Globus pallidus (tissue), 1 donor: ENCODE measurements around the gene SENP1.
"Not testable (repeated sequence)": the region's sequence is repeated elsewhere in the genome, so short reads cannot be mapped to it uniquely, and the experiment has no call there.

Experiments used
- DNase-seq: peaks from one replicate; pipeline ENCODE4 v3.0.0-alpha.2; 2015; ENCODE audit warnings: low spot score

The SENP1 gene

GRCh38 chr12:48105867-48106680 lies at the start of gene SENP1:
SENP1 (minus strand) TSS chr12:48106079; CDS start chr12:48101472, 4,607 bp downstream.
- peak; percentile 88 for DNase-seq

GRCh38 chr12:48151103-48151771 lies 45.4 kb upstream of the SENP1 start:
- DNase-seq: no peak

GRCh38 chr12:48145981-48146380 lies 40.1 kb upstream of the SENP1 start:
- no peak for DNase-seq

GRCh38 chr12:48143898-48144297 lies 38.0 kb upstream of the SENP1 start:
- no peak for DNase-seq

- no peak for DNase-seq
Measured at GRCh38 chr12:48142818-48143674, 37.2 kb upstream of the SENP1 start.

GRCh38 chr12:48135027-48135426 lies 29.1 kb upstream of the SENP1 start:
- DNase-seq: no peak

GRCh38 chr12:48132826-48133225 lies 26.9 kb upstream of the SENP1 start:
- no peak for DNase-seq

- no peak for DNase-seq
Measured at GRCh38 chr12:48131517-48131916, 25.6 kb upstream of the SENP1 start.

- DNase-seq: no peak
Measured at GRCh38 chr12:48129376-48129775, 23.5 kb upstream of the SENP1 start.

- no peak for DNase-seq
Measured at GRCh38 chr12:48128800-48129199, 22.9 kb upstream of the SENP1 start.

- DNase-seq: no peak
Measured at GRCh38 chr12:48126953-48127630, 21.2 kb upstream of the SENP1 start.

GRCh38 chr12:48125985-48126384 lies 20.1 kb upstream of the SENP1 start:
- DNase-seq: no peak

GRCh38 chr12:48125542-48125941 lies 19.7 kb upstream of the SENP1 start:
- not testable (repeated sequence) for DNase-seq

- no peak for DNase-seq
Measured at GRCh38 chr12:48123169-48123568, 17.3 kb upstream of the SENP1 start.

GRCh38 chr12:48122065-48122834 lies 16.4 kb upstream of the SENP1 start:
- DNase-seq: no peak

GRCh38 chr12:48121522-48121921 lies 15.6 kb upstream of the SENP1 start:
- no peak for DNase-seq

- no peak for DNase-seq
Measured at GRCh38 chr12:48119834-48120195, 13.9 kb upstream of the SENP1 start.

GRCh38 chr12:48119078-48119833 lies 13.4 kb upstream of the SENP1 start, which contains the start of gene PFKM:
PFKM (plus strand) TSS chr12:48119364; CDS start chr12:48122775, 3,411 bp downstream.
- peak; percentile 64 for DNase-seq

GRCh38 chr12:48118284-48118871 lies 12.5 kb upstream of the SENP1 start:
- no peak for DNase-seq

GRCh38 chr12:48115957-48116356 lies 10.1 kb upstream of the SENP1 start:
- no peak for DNase-seq
